HEK293 (cell line): Measurements from ENCODE around the gene SUSD3.

ENCODE experiments used
- CTCF ChIA-PET: fragments of 350-600 bp; formaldehyde crosslinking; extraction: SDS; loops from one replicate; lab custom pipeline; 2021; ENCODE audit warnings: antibody characterized with exemption; lab: Yijun Ruan, JAX
- POLR2A ChIA-PET: fragments of 300-600 bp; formaldehyde crosslinking; extraction: SDS; loops from one replicate; lab custom pipeline; 2020; ENCODE audit warnings: antibody characterized with exemption, inconsistent platforms; lab: Yijun Ruan, JAX
- H3K27ac ChIP-seq: fragments of 200-500 bp; sonication (Bioruptor generic); 2 replicates; pipeline ENCODE4 v1.5.1; 2014; ENCODE audit warnings: low read depth, low read length, control low read depth, inconsistent platforms; ENCODE audit errors: extremely low read depth
- H3K36me3 ChIP-seq, 2 experiments: fragments of 200-500 bp in 1 of 2; sonication (Bioruptor generic) in 1 of 2; 1 replicate in 1 of 2; 2 replicates in 1 of 2; pipeline ENCODE4 v1.5.1; 2014 to 2017; ENCODE audit warnings: inconsistent platforms in 2 of 2, low read length in 2 of 2; ENCODE audit not compliant: control insufficient read depth in 2 of 2, insufficient read depth in 1 of 2
- H3K4me1 ChIP-seq: fragments of 200-500 bp; sonication (Bioruptor generic); 2 replicates; pipeline ENCODE4 v1.5.1; 2014; ENCODE audit warnings: mild to moderate bottlenecking, low read length, inconsistent platforms; ENCODE audit not compliant: control insufficient read depth, insufficient read depth
- H3K4me3 ChIP-seq: 2 replicates; pipeline ENCODE4 v1.5.1; 2011; ENCODE audit warnings: low read depth, mild to moderate bottlenecking, control low read depth, low read length, moderate library complexity
- H3K9me3 ChIP-seq: fragments of 200-500 bp; sonication (Bioruptor generic); 2 replicates; pipeline ENCODE4 v1.5.1; 2014; ENCODE audit warnings: low read depth, low read length, inconsistent platforms; ENCODE audit not compliant: control insufficient read depth, insufficient read depth
- BCL11B ChIP-seq: fragments of 450-650 bp; formaldehyde crosslinking; IDR thresholded peaks from 2 replicates; pipeline ENCODE4 v1.5.1; 2016; ENCODE audit warnings: low read depth, missing biosample characterization, missing genetic modification characterization
- PRDM6 ChIP-seq: fragments of 450-650 bp; formaldehyde crosslinking; IDR thresholded peaks from 2 replicates; pipeline ENCODE4 v1.5.1; 2017; ENCODE audit warnings: missing biosample characterization, missing genetic modification characterization
- ZIC2 ChIP-seq: fragments of 450-650 bp; formaldehyde crosslinking; IDR thresholded peaks from 2 replicates; pipeline ENCODE4 v1.5.1; 2016; ENCODE audit warnings: missing biosample characterization, missing genetic modification characterization
- ZNF10 ChIP-seq: fragments of 450-650 bp; formaldehyde crosslinking; IDR thresholded peaks from 2 replicates; pipeline ENCODE4 v1.5.1; 2017; ENCODE audit warnings: missing biosample characterization, missing genetic modification characterization
- ZNF132 ChIP-seq: fragments of 450-650 bp; formaldehyde crosslinking; IDR thresholded peaks from 2 replicates; pipeline ENCODE4 v1.5.1; 2017; ENCODE audit warnings: missing biosample characterization, missing genetic modification characterization, borderline replicate concordance
- ZNF133 ChIP-seq: fragments of 450-650 bp; formaldehyde crosslinking; IDR thresholded peaks from 2 replicates; pipeline ENCODE4 v1.5.1; 2016; ENCODE audit warnings: missing biosample characterization, missing genetic modification characterization
- ZNF169 ChIP-seq: fragments of 450-650 bp; formaldehyde crosslinking; IDR thresholded peaks from 2 replicates; pipeline ENCODE4 v1.5.1; 2016; ENCODE audit warnings: missing biosample characterization, missing genetic modification characterization
- ZNF211 ChIP-seq: fragments of 450-650 bp; formaldehyde crosslinking; IDR thresholded peaks from 2 replicates; pipeline ENCODE4 v1.5.1; 2016; ENCODE audit warnings: low read depth, missing biosample characterization, missing genetic modification characterization
- ZNF37A ChIP-seq: fragments of 450-650 bp; IDR thresholded peaks from 2 replicates; pipeline ENCODE4 v1.5.1; 2018; ENCODE audit warnings: missing biosample characterization, missing genetic modification characterization
- ZNF530 ChIP-seq: fragments of 450-650 bp; formaldehyde crosslinking; IDR thresholded peaks from 2 replicates; pipeline ENCODE4 v1.5.1; 2016; ENCODE audit warnings: low read depth, missing biosample characterization, missing genetic modification characterization
- ZNF571 ChIP-seq: fragments of 450-650 bp; formaldehyde crosslinking; IDR thresholded peaks from 2 replicates; pipeline ENCODE4 v1.5.0; 2017; ENCODE audit warnings: missing biosample characterization, missing genetic modification characterization
- ZNF580 ChIP-seq: fragments of 450-650 bp; formaldehyde crosslinking; IDR thresholded peaks from 2 replicates; pipeline ENCODE4 v1.5.1; 2016; ENCODE audit warnings: missing biosample characterization, missing genetic modification characterization
- ZNF585B ChIP-seq: fragments of 450-650 bp; formaldehyde crosslinking; IDR thresholded peaks from 2 replicates; pipeline ENCODE4 v1.5.1; 2016; ENCODE audit warnings: missing biosample characterization, missing genetic modification characterization
- ZNF623 ChIP-seq: fragments of 450-650 bp; formaldehyde crosslinking; IDR thresholded peaks from 2 replicates; pipeline ENCODE4 v1.5.1; 2016; ENCODE audit warnings: missing biosample characterization, missing genetic modification characterization
- ZNF701 ChIP-seq: fragments of 450-650 bp; formaldehyde crosslinking; IDR thresholded peaks from 2 replicates; pipeline ENCODE4 v1.5.1; 2016; ENCODE audit warnings: missing biosample characterization, missing genetic modification characterization
- ZNF777 ChIP-seq: fragments of 450-650 bp; formaldehyde crosslinking; IDR thresholded peaks from 2 replicates; pipeline ENCODE4 v1.5.1; 2017; ENCODE audit warnings: missing biosample characterization, missing genetic modification characterization, borderline replicate concordance
- TF ChIP-seq, protein P1 (sequence below): fragments of 450-650 bp; formaldehyde crosslinking; IDR thresholded peaks from 2 replicates; pipeline ENCODE4 v1.5.1; 2016; ENCODE audit warnings: missing biosample characterization, missing genetic modification characterization

Gene SUSD3

DNA sequence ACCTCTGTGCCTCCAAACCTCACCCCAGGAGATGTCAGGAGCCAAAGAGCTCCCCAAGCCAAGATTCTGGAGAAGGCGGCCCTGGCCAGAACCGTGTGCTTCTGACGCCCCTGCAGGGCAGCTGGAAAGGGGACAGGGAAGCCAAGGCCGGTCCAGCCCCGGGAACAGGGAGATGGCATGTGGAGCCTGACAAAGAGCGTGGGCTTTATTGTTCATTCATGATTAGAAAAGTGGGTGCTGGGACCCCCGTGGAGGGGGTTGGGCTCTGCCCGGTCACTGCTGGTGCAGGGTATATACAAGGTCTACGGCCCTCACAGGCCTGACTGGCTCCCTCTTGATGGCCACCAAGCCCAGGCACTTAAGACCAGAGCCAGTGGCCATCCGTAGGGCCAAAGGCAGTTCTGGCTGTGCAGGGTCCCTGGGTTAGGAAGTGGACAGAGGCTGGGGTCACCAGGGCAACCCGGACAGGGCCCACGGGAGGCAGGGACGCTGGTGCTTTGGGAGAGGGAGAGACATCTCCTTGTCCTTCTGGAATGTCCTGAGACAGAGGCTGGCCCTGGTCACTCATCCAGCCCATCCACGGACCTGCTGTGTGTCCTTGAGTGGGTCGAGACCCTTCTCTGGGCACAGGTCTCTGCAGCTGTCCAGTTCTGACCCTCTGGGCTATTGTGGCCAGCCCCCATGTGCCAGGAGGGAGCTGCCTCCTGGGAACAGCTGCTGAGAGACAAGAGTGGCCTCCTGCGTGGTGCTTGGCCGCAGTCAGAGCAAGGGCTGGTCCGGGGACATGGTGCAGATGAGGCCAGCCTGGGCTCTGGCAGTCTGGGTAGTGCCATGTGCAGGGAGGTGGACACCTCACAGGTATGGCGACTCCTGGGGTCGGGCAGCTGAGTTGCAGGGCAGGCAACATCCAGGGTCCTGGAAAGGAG lies 63.1 kb downstream of the SUSD3 start:
- peaks cover 0 to 41% of the 10 kb centered on the region in 2 experiments; a peak in 2 of 3 replicates for H3K36me3 ChIP-seq
- H3K4me3 ChIP-seq = no peak overlapping the region
- H3K27ac ChIP-seq = no peak overlapping the region
- TF ChIP-seq BCL11B (tag by site-specific recombination) = no peak
- no peak for TF ChIP-seq ZNF530
- no peak for TF ChIP-seq ZNF133 (tag by site-specific recombination)
- no peak for TF ChIP-seq ZNF777 (tag by site-specific recombination)
- TF ChIP-seq ZNF585B (tag by site-specific recombination) = no peak
- TF ChIP-seq, protein P1, sequence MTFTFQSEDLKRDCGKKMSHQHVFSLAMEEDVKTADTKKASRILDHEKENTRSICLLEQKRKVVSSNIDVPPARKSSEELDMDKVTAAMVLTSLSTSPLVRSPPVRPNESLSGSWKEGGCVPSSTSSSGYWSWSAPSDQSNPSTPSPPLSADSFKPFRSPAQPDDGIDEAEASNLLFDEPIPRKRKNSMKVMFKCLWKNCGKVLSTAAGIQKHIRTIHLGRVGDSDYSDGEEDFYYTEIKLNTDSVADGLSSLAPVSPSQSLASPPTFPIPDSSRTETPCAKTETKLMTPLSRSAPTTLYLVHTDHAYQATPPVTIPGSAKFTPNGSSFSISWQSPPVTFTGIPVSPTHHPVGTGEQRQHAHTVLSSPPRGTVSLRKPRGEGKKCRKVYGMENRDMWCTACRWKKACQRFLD (tag by site-specific recombination) = no peak
- no peak for TF ChIP-seq ZNF10
- TF ChIP-seq ZNF169 (tag by site-specific recombination) = no peak
- H3K4me1 ChIP-seq = peaks cover 3% of the 10 kb centered on the region; the same call in 1 of the 2 replicates
- ChIA-PET CTCF (interaction anchor here (4.0 kb wide), 1 partner anchor 12 kb away, joined by 43 read pairs; no protein-coding TSS in a partner anchor), POLR2A (interaction anchor here (2.7 kb wide), 1 partner anchor 12 kb away, joined by 23 read pairs; the partner anchor contains the start of gene NINJ1)
- H3K9me3 ChIP-seq = no peaks in the 10 kb centered on the region

DNA sequence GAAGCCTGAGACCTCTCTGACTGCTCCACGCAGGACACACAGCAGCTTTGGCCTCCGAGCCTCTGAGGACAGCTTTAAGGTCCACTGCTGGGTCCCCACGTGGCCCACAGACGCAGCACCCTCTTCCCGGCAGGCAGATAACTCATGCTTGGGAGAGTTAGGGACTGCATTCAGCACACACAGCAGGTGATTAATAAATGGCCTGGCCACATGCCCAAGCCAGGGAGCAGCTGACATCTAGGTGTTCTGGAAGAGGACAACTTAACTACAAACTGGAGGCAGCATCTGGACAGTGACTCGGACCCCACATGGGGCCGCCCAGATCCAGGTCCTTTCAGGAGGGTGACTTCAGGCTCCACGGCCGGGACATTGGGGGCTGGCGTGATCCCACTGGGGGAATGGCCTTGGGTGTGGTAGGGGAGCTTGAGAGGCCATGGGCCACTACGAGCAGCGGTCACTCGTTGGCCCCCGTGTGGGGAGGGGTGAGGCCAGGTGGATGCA lies 64.3 kb downstream of the SUSD3 start:
- no peaks in the 10 kb centered on the region for H3K9me3 ChIP-seq
- peaks cover 3% of the 10 kb centered on the region; the same call in 1 of the 2 replicates for H3K4me1 ChIP-seq
- peak; percentile 68 for TF ChIP-seq ZIC2 (tag by site-specific recombination)
- TF ChIP-seq ZNF623 (tag by site-specific recombination) = no peak
- ChIA-PET CTCF (no interaction called here), POLR2A (interaction anchor here (1.0 kb wide), 1 partner anchor 11 kb away, joined by 3 read pairs; the partner anchor contains the start of gene NINJ1)
- peaks cover 0 to 41% of the 10 kb centered on the region in 2 experiments; a peak in 2 of 3 replicates for H3K36me3 ChIP-seq
- H3K27ac ChIP-seq = no peak overlapping the region
- no peak overlapping the region for H3K4me3 ChIP-seq

- peaks cover 0 to 41% of the 10 kb centered on the region in 2 experiments; a peak in 2 of 3 replicates for H3K36me3 ChIP-seq
- no peak overlapping the region for H3K4me3 ChIP-seq
- H3K27ac ChIP-seq = no peak overlapping the region
- ChIA-PET CTCF (no interaction called here), POLR2A (interaction anchor here (1.0 kb wide), 1 partner anchor 10 kb away, joined by 3 read pairs; the partner anchor contains the start of gene NINJ1)
- TF ChIP-seq ZNF132 (tag by site-specific recombination) = no peak
- TF ChIP-seq PRDM6 (tag by site-specific recombination) = no peak
- no peak for TF ChIP-seq ZNF580 (tag by site-specific recombination)
- TF ChIP-seq ZNF571 (tag by site-specific recombination) = no peak
- no peak for TF ChIP-seq ZNF133 (tag by site-specific recombination)
- no peak for TF ChIP-seq ZNF701
- no peak for TF ChIP-seq ZNF37A (tag by site-specific recombination)
- no peak for TF ChIP-seq ZNF211
- H3K4me1 ChIP-seq = peaks cover 3% of the 10 kb centered on the region; the same call in 1 of the 2 replicates
- no peaks in the 10 kb centered on the region for H3K9me3 ChIP-seq
Observed at GRCh38 chr9:93123561-93124283, 65.2 kb downstream of the SUSD3 start.
